ENCODE measurements around the gene HSD3B7.

HSD3B7 gene

GRCh38 chr16:30983898-30984610 lies 953 bp upstream of the HSD3B7 start:
- DNase-seq = no peak

- no peak for DNase-seq
Observed at GRCh38 chr16:30985401-30986128, 558 bp downstream of the HSD3B7 start.

DNA sequence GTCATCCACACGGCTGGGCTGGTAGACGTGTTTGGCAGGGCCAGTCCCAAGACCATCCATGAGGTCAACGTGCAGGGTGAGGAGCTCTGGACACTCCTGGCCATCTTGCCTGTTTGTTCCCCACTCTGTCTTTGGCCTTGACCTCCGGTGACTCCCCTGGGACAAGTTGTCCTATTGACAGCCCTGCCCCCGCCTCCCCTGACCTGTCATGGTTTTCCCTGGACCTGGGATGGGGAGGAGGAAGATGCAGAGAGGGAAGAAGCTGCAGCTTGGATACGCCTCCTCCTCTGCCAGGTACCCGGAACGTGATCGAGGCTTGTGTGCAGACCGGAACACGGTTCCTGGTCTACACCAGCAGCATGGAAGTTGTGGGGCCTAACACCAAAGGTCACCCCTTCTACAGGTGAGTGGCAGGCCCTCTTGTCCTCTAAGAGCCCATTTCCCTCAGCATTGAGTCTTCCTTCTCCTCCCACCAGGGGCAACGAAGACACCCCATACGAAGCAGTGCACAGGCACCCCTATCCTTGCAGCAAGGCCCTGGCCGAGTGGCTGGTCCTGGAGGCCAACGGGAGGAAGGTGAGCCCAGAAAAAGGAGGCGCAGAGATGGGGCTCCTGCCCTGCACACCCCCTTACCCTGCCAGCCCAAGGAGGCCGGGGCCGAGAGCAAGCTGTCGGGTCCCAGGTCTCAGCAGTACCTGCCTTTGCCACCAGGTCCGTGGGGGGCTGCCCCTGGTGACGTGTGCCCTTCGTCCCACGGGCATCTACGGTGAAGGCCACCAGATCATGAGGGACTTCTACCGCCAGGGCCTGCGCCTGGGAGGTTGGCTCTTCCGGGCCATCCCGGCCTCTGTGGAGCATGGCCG lies 1.4 kb downstream of the HSD3B7 start:
- no peak for DNase-seq

DNA sequence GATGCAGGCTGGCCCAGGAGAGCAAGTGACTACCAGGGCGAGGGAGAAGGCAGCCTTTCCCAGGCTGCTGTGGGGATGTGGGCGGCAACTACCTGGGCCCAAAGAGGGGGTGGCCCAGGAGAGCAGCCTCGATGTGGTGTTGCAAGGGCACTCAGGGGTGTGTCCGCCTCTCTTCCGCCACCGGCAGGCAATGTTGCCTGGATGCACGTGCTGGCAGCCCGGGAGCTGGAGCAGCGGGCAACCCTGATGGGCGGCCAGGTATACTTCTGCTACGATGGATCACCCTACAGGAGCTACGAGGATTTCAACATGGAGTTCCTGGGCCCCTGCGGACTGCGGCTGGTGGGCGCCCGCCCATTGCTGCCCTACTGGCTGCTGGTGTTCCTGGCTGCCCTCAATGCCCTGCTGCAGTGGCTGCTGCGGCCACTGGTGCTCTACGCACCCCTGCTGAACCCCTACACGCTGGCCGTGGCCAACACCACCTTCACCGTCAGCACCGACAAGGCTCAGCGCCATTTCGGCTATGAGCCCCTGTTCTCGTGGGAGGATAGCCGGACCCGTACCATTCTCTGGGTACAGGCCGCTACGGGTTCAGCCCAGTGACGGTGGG lies 2.7 kb downstream of the HSD3B7 start:
- DNase-seq = no peak

- DNase-seq = no peak
Observed at GRCh38 chr16:30989469-30990047, 4.6 kb downstream of the HSD3B7 start.

GRCh38 chr16:30990105-30990504 lies 5.1 kb downstream of the HSD3B7 start:
- no peak for DNase-seq

GRCh38 chr16:30991052-30991451 lies 6.0 kb downstream of the HSD3B7 start:
- DNase-seq = no peak

DNA sequence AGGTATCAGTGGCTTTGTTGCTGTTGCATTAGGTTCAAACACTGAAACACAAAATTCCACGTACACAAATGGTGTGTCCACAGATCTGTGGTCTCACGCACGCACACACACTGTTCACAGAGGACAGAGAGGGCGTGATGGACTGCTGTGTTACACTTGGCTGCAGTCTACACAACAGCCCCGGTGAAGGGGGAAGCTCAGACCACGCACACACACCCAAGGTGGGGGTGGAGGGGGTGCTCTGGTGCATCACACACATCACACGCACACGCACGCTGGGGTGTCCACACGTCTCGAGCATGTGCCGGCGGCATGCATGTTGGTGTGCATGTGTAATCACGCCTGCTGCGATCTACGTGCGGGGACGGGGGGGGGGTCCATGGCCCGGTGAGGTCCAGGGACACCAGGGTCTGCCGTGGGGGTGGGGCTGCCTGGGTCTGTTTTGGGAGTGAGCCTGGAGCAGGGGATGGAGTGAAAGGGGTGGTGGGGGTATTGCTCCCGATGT lies 7.3 kb downstream of the HSD3B7 start:
- DNase-seq = no peak

DNA sequence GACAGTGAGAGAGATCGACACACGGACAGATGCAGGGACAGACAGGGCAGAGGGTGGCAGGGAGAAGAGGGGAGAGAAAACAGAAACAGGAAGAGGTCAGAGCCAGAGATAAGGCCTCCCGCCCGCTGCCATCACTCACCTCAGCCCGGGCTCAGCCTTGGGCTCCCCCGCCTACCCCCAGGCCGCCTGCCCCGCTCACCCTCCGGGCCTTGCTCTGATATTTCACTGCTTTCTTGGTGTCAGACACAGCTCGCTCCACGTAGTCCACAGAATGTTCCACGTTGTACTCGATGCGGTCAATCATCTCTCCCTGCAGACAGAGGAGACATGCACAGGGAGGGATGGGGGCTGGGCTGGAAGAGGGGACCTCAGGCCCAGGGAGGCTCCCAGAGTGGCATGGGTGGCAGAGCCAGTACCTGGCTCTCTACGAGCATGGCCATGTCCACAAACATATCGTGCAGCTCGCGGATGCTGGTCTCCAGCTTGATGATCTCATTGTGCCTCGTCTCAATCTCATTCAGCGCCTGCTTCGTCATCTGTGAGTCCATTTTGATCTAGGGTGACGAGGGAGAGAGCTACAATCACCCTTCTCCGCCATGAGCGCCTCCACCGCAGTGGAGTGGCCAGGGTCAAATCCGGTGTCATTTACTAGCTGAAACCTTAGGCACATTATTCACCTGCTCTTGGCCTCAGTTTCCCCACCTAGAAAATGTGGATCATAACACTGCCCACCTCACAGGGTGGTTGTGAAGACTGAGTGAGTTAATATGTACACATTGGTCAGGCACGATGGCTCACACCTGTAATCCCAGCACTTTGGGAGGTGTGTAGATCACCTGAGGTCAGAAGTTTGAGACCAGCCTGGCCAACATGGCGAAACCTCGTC lies 8.2 kb downstream of the HSD3B7 start:
- DNase-seq = no peak

- no peak for DNase-seq
Observed at GRCh38 chr16:30995927-30996323, 10.9 kb downstream of the HSD3B7 start.

DNA sequence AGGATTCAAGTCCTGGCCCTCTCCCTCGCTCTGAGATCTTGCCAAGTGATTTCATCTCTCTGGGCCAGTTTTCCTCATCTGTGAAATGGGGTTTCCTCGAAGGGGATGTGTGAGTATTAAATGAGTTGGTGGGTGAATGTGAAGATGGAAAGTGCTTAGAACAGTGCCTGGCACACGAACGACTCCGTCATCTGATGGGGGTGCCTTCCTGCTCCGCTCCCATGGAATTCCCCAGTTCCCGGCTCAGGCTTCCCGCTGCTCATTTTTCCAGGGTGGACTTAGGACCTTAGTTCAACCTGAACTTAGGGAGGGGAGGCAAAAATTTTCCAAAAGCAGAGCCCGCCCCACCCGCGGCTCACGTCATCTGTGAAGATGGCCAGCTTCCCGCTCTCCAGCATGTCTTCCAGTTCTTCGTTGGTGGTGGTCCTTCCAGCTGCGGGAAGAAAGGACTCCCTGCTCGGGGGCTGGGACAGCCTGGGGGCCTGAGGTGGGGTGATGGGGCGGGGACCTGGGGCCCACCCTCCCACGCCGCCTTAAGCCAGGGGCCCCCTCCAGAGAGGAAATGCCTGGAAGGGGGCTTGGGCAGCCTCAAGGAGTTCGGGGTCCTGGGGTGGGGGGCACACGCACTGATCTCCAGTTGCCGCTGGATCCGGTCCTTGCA lies 11.4 kb downstream of the HSD3B7 start:
- DNase-seq = no peak

DNA sequence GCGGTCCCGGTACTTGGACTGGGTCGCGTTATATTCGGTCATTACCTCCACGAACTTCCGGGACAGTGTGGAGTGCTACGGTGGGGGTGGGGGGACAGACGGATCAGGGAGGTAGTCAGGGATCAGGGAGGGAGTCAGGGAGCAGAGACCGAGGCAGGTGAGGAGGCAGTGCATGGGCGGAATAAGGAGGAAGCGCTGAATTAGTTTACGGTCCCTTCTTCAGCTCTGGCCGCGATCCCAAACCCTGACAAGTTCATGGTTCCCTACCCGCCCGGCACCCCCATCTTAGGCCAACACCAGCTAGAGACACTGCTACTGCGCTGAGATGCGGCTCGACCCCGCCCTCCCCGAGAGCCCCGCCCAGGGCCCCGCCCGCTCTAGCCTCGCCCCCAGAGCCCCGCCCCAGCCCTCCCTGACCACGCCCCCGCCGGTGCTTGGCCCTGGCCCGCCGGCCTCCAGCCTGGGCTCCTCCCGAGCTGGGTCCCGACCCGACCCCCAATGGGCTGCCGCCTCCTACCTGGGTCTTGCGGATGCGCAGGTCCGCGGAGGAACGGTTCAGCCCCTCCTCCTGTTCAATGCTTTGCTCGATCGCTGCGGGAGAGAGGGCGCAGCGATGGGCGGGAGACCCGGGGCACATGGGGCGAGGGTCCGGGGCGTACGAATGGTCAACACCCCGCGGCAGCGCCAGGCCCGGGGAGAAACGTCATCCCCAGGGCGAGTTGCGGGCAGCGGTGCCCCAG lies 12.1 kb downstream of the HSD3B7 start:
- DNase-seq = peak; percentile 74 to 83 (median 78)

DNA sequence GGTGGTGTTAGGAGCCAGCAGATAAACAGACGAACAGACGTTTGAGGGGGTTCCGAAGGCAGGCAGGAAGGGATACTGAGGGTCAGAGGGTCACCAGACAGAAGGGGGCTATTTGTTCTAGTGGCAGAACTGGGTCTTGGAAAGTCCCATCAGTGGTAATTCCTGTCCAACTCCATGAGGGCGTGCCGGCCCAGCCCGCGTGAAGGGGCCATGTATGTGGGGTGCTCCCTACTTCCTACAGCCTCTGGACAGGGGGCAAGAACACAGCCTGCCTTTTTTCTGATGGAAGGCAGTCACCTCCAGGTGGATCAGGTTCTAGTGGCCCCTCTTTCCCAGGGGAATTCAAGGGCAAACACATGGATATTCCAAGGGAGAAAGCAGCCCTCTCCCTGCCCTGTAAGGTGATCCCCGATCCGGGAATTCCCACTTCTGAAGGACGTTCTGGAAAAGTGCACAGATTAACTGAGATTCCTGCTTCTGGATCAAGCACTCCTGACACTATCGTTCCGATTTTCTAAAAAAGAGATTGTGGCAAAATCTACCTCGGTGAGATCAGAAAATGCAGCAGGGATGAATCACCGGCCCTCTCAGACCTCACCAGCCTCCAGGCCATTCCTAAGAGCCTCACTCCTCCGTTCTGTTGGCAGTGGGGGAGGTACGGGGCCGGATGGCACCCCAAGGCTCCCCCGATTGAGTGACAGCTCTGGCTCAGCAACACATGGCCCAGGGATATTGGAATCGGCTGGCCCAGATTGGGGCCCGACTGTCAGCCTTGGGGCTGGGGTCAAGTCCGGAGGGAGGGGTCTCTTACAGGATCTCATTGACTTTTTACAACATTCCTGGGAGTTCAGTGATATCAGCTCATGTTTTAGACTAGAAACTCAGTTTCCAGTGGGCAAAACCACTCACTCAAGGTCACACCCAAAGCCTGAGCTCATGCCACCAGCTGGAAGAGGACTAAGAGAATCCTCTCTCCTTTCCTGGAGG lies 13.0 kb downstream of the HSD3B7 start:
- DNase-seq = no peak

- DNase-seq = no peak
Observed at GRCh38 chr16:30998852-30999761, 14.1 kb downstream of the HSD3B7 start.

GRCh38 chr16:31000671-31001382 lies 15.8 kb downstream of the HSD3B7 start:
- no peak for DNase-seq

DNA sequence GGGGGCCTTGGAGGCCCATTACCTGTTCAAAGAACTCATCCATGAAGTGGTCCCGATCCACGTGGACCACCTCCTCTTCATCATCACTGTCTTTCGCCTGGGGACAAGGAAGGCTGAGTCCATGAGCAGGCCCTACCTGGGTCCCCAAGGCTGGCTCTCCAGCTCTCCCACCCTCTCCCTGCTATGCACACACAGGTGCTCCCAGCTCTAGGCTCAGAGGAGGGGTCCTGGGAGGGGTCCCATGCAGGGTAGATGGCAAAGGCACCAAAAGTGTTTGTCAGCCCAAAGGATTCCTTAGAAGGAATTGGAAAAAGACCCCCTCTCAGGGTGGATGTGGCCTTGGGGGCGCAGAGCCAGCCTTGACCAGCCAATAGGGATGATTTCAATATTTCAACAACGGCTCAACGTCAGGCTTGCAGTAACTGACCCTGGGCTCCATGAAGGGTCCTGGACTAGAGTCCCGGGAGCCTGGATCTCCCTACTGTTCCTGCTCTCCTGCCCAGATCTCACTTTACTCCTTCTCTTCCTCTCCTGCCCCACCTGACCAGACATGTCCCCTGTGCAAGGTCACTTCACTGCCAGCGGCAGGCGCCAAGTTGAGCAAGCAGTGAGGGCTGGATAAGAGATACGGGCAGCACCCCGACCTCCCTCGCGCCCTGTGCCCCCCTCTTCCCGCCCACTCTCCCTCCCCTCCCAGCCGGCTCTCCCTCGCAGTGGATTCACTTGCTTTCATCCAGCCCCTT lies 16.7 kb downstream of the HSD3B7 start:
- DNase-seq = no peak
